A549 (cell line): ENCODE measurements around the gene DDX31. TPM values are rescaled to one million over a fixed set of nuclear protein-coding genes. Genes with fewer than 3 reads are reported as not detected.
A peak's percentile ranks its signal among the peaks of the same experiment; 100 is the strongest.

ENCODE experiments used
- ATAC-seq, 2 experiments: fragments of 200-7000 bp in 1 of 2; fragments of >200 bp in 1 of 2; cut with Nextera tagmentation in 1 of 2; cut with Tn5 transposase in 1 of 2; 3 replicates each; pipeline versions ENCODE4 v1.8.0 to v1.9.1; 2018 to 2020; ENCODE audit warnings: mild to moderate bottlenecking in 1 of 2, moderate library complexity in 1 of 2
- CTCF ChIA-PET: fragments of 300-600 bp; sonication (Branson Sonifier 250); formaldehyde crosslinking; extraction: SDS; loops from one replicate; lab custom pipeline; 2021; ENCODE audit warnings: antibody characterized with exemption, inconsistent platforms; lab: Yijun Ruan, JAX
- POLR2A ChIA-PET: fragments of 350-600 bp; formaldehyde crosslinking; extraction: SDS; loops from one replicate; lab custom pipeline; 2021; ENCODE audit warnings: antibody characterized with exemption, inconsistent platforms; lab: Yijun Ruan, JAX
- DNase-seq, 2 experiments: peaks; one replicate each; pipeline versions ENCODE4 v3.0.0 to v3.0.0-alpha.2; 2011 to 2016; ENCODE audit warnings: low read depth in 1 of 2, low spot score in 1 of 2
- FAIRE-seq: peaks from 2 replicates; lab custom pipeline; 2011; peaks lifted over from hg19 to GRCh38; lab: Jason Lieb, UNC
- H3K27ac ChIP-seq, 2 experiments: fragments of >200 bp; sonication (Bioruptor Twin); formaldehyde crosslinking; 3 replicates each; pipeline ENCODE4 v1.5.1; 2016 to 2017
- H3K4me1 ChIP-seq: fragments of >200 bp; sonication (Bioruptor Twin); formaldehyde crosslinking; 3 replicates; pipeline ENCODE4 v1.6.1; 2016
- H3K4me2 ChIP-seq: fragments of >200 bp; sonication (Bioruptor Twin); formaldehyde crosslinking; 3 replicates; pipeline ENCODE4 v1.6.1; 2016
- H3K4me3 ChIP-seq: fragments of >200 bp; sonication (Bioruptor Twin); formaldehyde crosslinking; 3 replicates; pipeline ENCODE4 v1.5.1; 2016
- H3K9me3 ChIP-seq: fragments of >200 bp; sonication (Bioruptor Twin); formaldehyde crosslinking; 3 replicates; pipeline ENCODE4 v1.6.1; 2016
- BCL3 ChIP-seq: fragments of >200 bp; sonication (Bioruptor Twin); formaldehyde crosslinking; IDR thresholded peaks from 3 replicates; pipeline ENCODE4 v1.6.1; 2016
- CHD2 ChIP-seq: fragments of 150-350 bp; IDR thresholded peaks from 2 replicates; pipeline ENCODE4 v1.6.1; 2014; ENCODE audit warnings: low read length; ENCODE audit not compliant: partially characterized antibody
- EP300 ChIP-seq, 2 experiments: fragments of >200 bp; sonication (Bioruptor Twin); formaldehyde crosslinking; IDR thresholded peaks; 2 replicates in 1 of 2; 3 replicates in 1 of 2; pipeline ENCODE4 v1.6.1; 2016 to 2017
- GATA3 ChIP-seq: IDR thresholded peaks from 2 replicates; pipeline ENCODE4 v1.6.1; 2012; ENCODE audit warnings: borderline replicate concordance
- HDAC2 ChIP-seq: fragments of 200-600 bp; sonication (generic); IDR thresholded peaks from 2 replicates; pipeline ENCODE4 v1.6.1; 2016
- KDM5A ChIP-seq: fragments of 200-600 bp; sonication (generic); IDR thresholded peaks from 2 replicates; pipeline ENCODE4 v1.6.1; 2016; ENCODE audit warnings: antibody characterized with exemption, mild to moderate bottlenecking
- MAZ ChIP-seq: fragments of 150-350 bp; IDR thresholded peaks from 2 replicates; pipeline ENCODE4 v1.6.1; 2014; ENCODE audit warnings: antibody characterized with exemption, low read depth, low read length, borderline replicate concordance
- NPAS2 ChIP-seq: fragments of 250-450 bp; sonication (Bioruptor Pico); IDR thresholded peaks from 2 replicates; pipeline ENCODE4 v1.8.0; 2022; ENCODE audit warnings: mild to moderate bottlenecking, moderate library complexity, borderline replicate concordance
- NR3C1 ChIP-seq: fragments of >200 bp; sonication (Bioruptor Twin); formaldehyde crosslinking; IDR thresholded peaks from 3 replicates; pipeline ENCODE4 v1.6.1; 2017
- RAD21 ChIP-seq, 2 experiments: fragments of >200 bp in 1 of 2; sonication (Bioruptor Twin) in 1 of 2; formaldehyde crosslinking in 1 of 2; IDR thresholded peaks in 1 of 2; conservative IDR thresholded peaks in 1 of 2; 2 replicates in 1 of 2; 3 replicates in 1 of 2; pipeline ENCODE4 v1.6.1; 2012 to 2018; ENCODE audit warnings: inconsistent platforms in 1 of 2
- RFX5 ChIP-seq: fragments of 450-650 bp; IDR thresholded peaks from 2 replicates; pipeline ENCODE4 v1.7.1; 2014; ENCODE audit warnings: antibody characterized with exemption, mild to moderate bottlenecking, moderate library complexity
- TFCP2L1 ChIP-seq: fragments of 250-450 bp; sonication (Bioruptor Pico); IDR thresholded peaks from 2 replicates; pipeline ENCODE4 v1.5.0; 2021; ENCODE audit warnings: mild to moderate bottlenecking
- ZFP36 ChIP-seq: fragments of 450-650 bp; IDR thresholded peaks from 2 replicates; pipeline ENCODE4 v1.6.1; 2014; ENCODE audit warnings: borderline replicate concordance; ENCODE audit not compliant: partially characterized antibody
- ZNF302 ChIP-seq: fragments of 250-450 bp; sonication (Bioruptor Pico); IDR thresholded peaks from 2 replicates; pipeline ENCODE4 v1.9.0; 2021; ENCODE audit warnings: inconsistent platforms, mild to moderate bottlenecking, moderate library complexity
- ZSCAN20 ChIP-seq: fragments of 250-450 bp; sonication (Bioruptor Pico); IDR thresholded peaks from 2 replicates; pipeline ENCODE4 v1.8.0; 2022; ENCODE audit warnings: mild to moderate bottlenecking, moderate library complexity
- WGBS: methylation state at CpG from one replicate; pipeline ENCODE4 v1.1.6; 2017; ENCODE audit errors: missing lambda C conversion rate; 5-methylcytosine and 5-hydroxymethylcytosine counted together
- polyA plus RNA-seq, 4 experiments: library from polyadenylated mRNA; depleted of rRNA in 3 of 4; stranded (reverse); fragments of >200 nt; fragmentation: RNase III in 1 of 4; extraction: RNeasy Plus Mini Kit Qiagen cat#74134 plus additional on column Dnase treatment in 1 of 4; gene quantifications; 2 replicates in 3 of 4; 3 replicates in 1 of 4; pipeline ENCODE4 v1.2.3, GENCODE V29; 2011 to 2017
- TF ChIP-seq, protein P1 (sequence below): IDR thresholded peaks from 2 replicates; pipeline ENCODE4 v1.6.1; 2012; ENCODE audit warnings: low read depth, borderline replicate concordance
- TF ChIP-seq, protein P2 (sequence below): fragments of 450-650 bp; IDR thresholded peaks from 2 replicates; pipeline ENCODE4 v1.6.1; 2014; ENCODE audit warnings: antibody characterized with exemption

Gene DDX31
- polyA plus RNA-seq, 2 of the 4 experiments (the other 2 are of a cell fraction): 20.0 to 30.1 TPM

- Histone ChIP-seq H3K4me3 (no peak overlapping the region), H3K4me1 (no peaks in the 10 kb centered on the region), H3K4me2 (no peak overlapping the region), H3K9me3 (no peaks in the 10 kb centered on the region), H3K27ac (no peak overlapping the region)
- no peak for ATAC-seq
- ChIA-PET POLR2A (no interaction called here), CTCF (no interaction called here)
- WGBS: 90% methylated on average over 11 of the region's 11 CpGs
- DNase-seq: no peak
- TF ChIP-seq BCL3: no peak
- no peak for TF ChIP-seq NR3C1
- FAIRE-seq: no peak
These were observed 42.2 kb downstream of the DDX31 start for GRCh38 chr9:132627594-132627993.

- FAIRE-seq: no peak
- H3K4me3 ChIP-seq: no peak overlapping the region
- H3K4me2 ChIP-seq: no peak overlapping the region
- CTCF ChIA-PET: no interaction called here
- ATAC-seq: no peak
- 69% methylated on average over 7 of the region's 7 CpGs for WGBS
- H3K4me1 ChIP-seq: no peaks in the 10 kb centered on the region
- H3K27ac ChIP-seq: no peak overlapping the region
- DNase-seq: peak in 1 of 2 experiments; percentile 11
- TF ChIP-seq EP300 (IDR thresholded peaks at IDR 0.05): no peak
- TF ChIP-seq ZSCAN20 (CRISPR knock-in tag): no peak
- TF ChIP-seq MAZ: no peak
- TF ChIP-seq, protein P1, sequence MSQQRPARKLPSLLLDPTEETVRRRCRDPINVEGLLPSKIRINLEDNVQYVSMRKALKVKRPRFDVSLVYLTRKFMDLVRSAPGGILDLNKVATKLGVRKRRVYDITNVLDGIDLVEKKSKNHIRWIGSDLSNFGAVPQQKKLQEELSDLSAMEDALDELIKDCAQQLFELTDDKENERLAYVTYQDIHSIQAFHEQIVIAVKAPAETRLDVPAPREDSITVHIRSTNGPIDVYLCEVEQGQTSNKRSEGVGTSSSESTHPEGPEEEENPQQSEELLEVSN: no peak
- no peak for TF ChIP-seq KDM5A
- no peak for TF ChIP-seq HDAC2
- no peak for TF ChIP-seq GATA3
- no peak for TF ChIP-seq TFCP2L1
- no peak for TF ChIP-seq CHD2
- TF ChIP-seq, protein P2, sequence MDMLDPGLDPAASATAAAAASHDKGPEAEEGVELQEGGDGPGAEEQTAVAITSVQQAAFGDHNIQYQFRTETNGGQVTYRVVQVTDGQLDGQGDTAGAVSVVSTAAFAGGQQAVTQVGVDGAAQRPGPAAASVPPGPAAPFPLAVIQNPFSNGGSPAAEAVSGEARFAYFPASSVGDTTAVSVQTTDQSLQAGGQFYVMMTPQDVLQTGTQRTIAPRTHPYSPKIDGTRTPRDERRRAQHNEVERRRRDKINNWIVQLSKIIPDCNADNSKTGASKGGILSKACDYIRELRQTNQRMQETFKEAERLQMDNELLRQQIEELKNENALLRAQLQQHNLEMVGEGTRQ: no peak
- TF ChIP-seq NPAS2 (CRISPR knock-in tag): no peak
- no peak for TF ChIP-seq ZNF302 (CRISPR knock-in tag)
- H3K9me3 ChIP-seq: no peaks in the 10 kb centered on the region
- POLR2A ChIA-PET: no interaction called here
These were observed 42.7 kb downstream of the DDX31 start for GRCh38 chr9:132627106-132627505.

DNA sequence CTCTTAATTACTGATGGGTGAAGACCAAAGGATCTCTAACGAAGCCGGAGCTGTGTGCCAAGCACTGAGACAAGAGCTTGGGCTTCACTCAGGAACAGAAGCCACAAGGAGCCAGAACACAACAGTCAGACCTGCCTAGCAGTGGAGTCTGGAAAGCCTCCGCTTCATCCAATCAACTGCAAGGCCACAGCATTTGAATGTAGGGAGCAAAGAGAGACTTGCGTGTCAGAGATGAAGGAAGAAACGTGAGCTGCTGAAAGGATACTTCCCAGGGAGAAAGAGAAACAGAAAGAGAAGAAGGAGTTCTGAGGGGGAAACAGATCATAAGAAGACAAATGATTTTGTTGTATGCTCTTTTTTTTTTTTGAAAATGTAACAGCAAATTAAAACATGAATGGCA lies 43.5 kb downstream of the DDX31 start:
- no peak overlapping the region for H3K4me2 ChIP-seq
- ATAC-seq: no peak
- no peaks in the 10 kb centered on the region for H3K9me3 ChIP-seq
- H3K27ac ChIP-seq: no peak overlapping the region
- TF ChIP-seq RAD21 (conservative IDR thresholded peaks at IDR 0.05 in 1 of 2, IDR thresholded peaks at IDR 0.05 in 1 of 2) (no peak), BCL3 (no peak), ZSCAN20 (CRISPR knock-in tag) (no peak), RFX5 (no peak), ZFP36 (no peak)
- TF ChIP-seq, protein P2: no peak
- no peaks in the 10 kb centered on the region for H3K4me1 ChIP-seq
- ChIA-PET POLR2A (no interaction called here), CTCF (interaction anchor here (0.7 kb wide), 1 partner anchor 331 kb away, joined by 3 read pairs; no protein-coding TSS in a partner anchor)
- no peak overlapping the region for H3K4me3 ChIP-seq
- WGBS: 91% methylated on average over 5 of the region's 5 CpGs
- FAIRE-seq: no peak
- no peak for DNase-seq
